Hair follicle dermal papilla cell (primary cell): ENCODE measurements around the gene NFILZ. TPM values are rescaled to one million over a fixed set of nuclear protein-coding genes. Genes with fewer than 3 reads are reported as not detected.

Experiments used
- total RNA-seq: library from RNA; depleted of rRNA; stranded (reverse); fragments of >200 nt; gene quantifications from 2 replicates; pipeline ENCODE4 v1.2.3, GENCODE V29; 2012

NFILZ gene
- total RNA-seq = not detected in 2 replicates

DNA sequence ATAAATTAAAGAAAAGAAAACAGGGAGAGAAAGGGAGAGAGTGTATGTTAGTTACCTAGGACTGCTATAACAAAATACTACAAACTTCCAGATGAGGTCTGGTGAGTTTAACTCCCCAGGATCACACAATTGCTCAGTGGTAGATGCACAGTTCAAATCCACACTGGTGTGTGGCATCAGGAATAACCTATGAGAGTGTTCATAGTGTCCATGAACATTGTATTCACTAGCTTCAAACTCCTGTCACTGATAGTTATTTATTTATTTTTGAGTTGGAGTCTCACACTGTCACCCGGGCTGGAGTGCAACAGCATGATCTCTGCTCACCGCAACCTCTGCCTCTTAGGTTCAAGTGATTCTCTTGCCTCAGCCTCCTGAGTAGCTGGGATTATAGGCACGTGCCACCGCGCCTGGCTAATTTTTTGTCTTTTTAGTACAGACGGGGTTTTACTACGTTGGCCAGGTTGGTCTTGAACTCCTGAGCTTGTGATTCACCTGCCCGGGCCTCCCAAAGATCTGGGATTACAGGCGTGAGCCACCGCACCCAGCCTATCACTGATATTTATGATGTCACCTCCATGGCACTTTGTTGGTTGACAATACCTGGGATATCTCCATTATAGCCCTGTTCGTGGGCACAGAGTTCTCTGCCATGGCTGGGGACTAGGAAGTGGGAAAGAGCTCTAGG, at the start of gene NFILZ:
NFILZ (plus strand) TSS at position 638 of the 688 bp plus-strand sequence. CDS start 46,133 bp downstream, outside the sequence.

GRCh38 chr19:8610041-8610935, 20.1 kb upstream of the NFILZ start, which contains the start of gene ADAMTS10:
Gene ADAMTS10, minus strand, starts transcription at chr19:8610715. Its CDS starts 5,005 bp downstream, at chr19:8605710.

Other genes with a start within 250 kb of the NFILZ start
- 23.3 and 26.8 TPM in 2 replicates for gene RAB11B, start 240.3 kb upstream of the NFILZ start, total RNA-seq
- gene MARCHF2, start 217.3 kb upstream of the NFILZ start, total RNA-seq = 82.6 and 90.2 TPM in 2 replicates
- gene HNRNPM, start 185.7 kb upstream of the NFILZ start, total RNA-seq = 36.7 and 37.2 TPM in 2 replicates
- 0.12 and 0.32 TPM in 2 replicates for gene PRAM1, start 128.0 kb upstream of the NFILZ start, total RNA-seq
- gene ZNF414, start 116.5 kb upstream of the NFILZ start, total RNA-seq = 5.2 and 7.7 TPM in 2 replicates
- 0.85 and 2.8 TPM in 2 replicates for gene MYO1F, start 53.2 kb upstream of the NFILZ start, total RNA-seq
- 21.5 and 31.0 TPM in 2 replicates for gene ADAMTS10, start 19.9 kb upstream of the NFILZ start, total RNA-seq
- not detected in 2 replicates for gene ACTL9, start 68.2 kb downstream of the NFILZ start, total RNA-seq
- gene OR2Z1, start 91.0 kb downstream of the NFILZ start, total RNA-seq = not detected in 2 replicates
- gene ZNF558, start 201.7 kb downstream of the NFILZ start, total RNA-seq = 32.2 and 33.6 TPM in 2 replicates
- gene MBD3L1, start 201.7 kb downstream of the NFILZ start, total RNA-seq = not detected in 2 replicates